ENCODE measurements around the gene GJB2.

The GJB2 gene

DNA sequence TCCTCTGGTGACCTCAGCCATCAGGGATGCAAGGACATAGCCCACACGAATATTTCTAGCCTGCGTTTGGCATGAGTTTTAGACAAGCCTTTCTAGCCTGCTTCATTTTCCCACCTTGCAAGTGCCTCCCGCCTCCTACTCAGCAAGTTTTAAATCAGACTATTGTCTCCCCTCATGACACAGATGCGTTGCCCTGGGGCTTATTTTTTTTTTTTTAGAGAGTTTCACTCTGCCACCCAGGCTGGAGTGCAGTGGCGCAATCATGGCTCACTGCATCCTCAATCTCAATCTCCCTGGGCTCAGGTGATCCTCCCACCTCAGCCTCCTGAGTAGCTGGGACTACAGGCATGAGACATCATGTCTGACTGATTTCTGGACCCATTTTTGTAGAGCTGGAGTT lies 14.6 kb downstream of the GJB2 start:
- no peak overlapping the region for H3K4me3 ChIP-seq (ENCODE audit: low read depth, low read length)
- DNase-seq (ENCODE audit: low read depth): no peak
- TF ChIP-seq POLR2A (IDR thresholded peaks at IDR 0.05; ENCODE audit: extremely low read depth, insufficient read length): no peak
- no peak for TF ChIP-seq MAX (IDR thresholded peaks at IDR 0.05; ENCODE audit: low read depth, low read length)

GRCh38 chr13:20177049-20177831 lies 15.5 kb downstream of the GJB2 start:
- no peak overlapping the region for H3K4me3 ChIP-seq (ENCODE audit: low read depth, low read length)
- TF ChIP-seq MYC (IDR thresholded peaks at IDR 0.05; ENCODE audit: low read depth, low read length) (no peak), POLR2A (IDR thresholded peaks at IDR 0.05; ENCODE audit: extremely low read depth, insufficient read length) (no peak), MAX (IDR thresholded peaks at IDR 0.05; ENCODE audit: low read depth, low read length) (no peak)
- TF ChIP-seq, protein P1, sequence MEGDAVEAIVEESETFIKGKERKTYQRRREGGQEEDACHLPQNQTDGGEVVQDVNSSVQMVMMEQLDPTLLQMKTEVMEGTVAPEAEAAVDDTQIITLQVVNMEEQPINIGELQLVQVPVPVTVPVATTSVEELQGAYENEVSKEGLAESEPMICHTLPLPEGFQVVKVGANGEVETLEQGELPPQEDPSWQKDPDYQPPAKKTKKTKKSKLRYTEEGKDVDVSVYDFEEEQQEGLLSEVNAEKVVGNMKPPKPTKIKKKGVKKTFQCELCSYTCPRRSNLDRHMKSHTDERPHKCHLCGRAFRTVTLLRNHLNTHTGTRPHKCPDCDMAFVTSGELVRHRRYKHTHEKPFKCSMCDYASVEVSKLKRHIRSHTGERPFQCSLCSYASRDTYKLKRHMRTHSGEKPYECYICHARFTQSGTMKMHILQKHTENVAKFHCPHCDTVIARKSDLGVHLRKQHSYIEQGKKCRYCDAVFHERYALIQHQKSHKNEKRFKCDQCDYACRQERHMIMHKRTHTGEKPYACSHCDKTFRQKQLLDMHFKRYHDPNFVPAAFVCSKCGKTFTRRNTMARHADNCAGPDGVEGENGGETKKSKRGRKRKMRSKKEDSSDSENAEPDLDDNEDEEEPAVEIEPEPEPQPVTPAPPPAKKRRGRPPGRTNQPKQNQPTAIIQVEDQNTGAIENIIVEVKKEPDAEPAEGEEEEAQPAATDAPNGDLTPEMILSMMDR (IDR thresholded peaks at IDR 0.05; ENCODE audit: low read depth, low read length): no peak
- no peak for DNase-seq (ENCODE audit: low read depth)

GRCh38 chr13:20175907-20176652 lies 16.7 kb downstream of the GJB2 start:
- TF ChIP-seq, protein P1 (IDR thresholded peaks at IDR 0.05; ENCODE audit: low read depth, low read length): no peak
- TF ChIP-seq MAX (IDR thresholded peaks at IDR 0.05; ENCODE audit: low read depth, low read length) (no peak), MYC (IDR thresholded peaks at IDR 0.05; ENCODE audit: low read depth, low read length) (no peak), POLR2A (IDR thresholded peaks at IDR 0.05; ENCODE audit: extremely low read depth, insufficient read length) (no peak)
- H3K4me3 ChIP-seq (ENCODE audit: low read depth, low read length): no peak overlapping the region
- no peak for DNase-seq (ENCODE audit: low read depth)

DNA sequence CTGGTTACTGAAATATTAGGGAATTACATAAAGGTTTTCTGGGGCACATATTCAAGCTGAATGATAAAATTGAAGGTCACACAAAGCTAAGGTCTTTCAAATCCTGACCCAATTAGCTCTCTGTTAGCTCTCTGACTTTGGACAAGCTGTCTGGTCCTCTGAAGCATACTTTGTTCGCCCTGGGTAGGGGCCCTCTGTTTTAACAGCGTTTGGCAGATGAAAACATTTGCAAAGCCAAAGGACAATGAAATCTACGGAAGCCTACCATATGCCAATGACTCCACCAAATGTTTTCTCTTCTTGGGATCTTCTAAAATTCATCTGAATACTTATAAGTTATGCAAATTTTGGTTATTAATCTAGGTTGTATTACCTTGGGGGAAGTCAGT lies 17.3 kb downstream of the GJB2 start:
- TF ChIP-seq MAX (IDR thresholded peaks at IDR 0.05; ENCODE audit: low read depth, low read length) (no peak), POLR2A (IDR thresholded peaks at IDR 0.05; ENCODE audit: extremely low read depth, insufficient read length) (no peak), MYC (IDR thresholded peaks at IDR 0.05; ENCODE audit: low read depth, low read length) (no peak)
- TF ChIP-seq, protein P1 (IDR thresholded peaks at IDR 0.05; ENCODE audit: low read depth, low read length): no peak
- DNase-seq (ENCODE audit: low read depth): no peak
- H3K4me3 ChIP-seq (ENCODE audit: low read depth, low read length): no peak overlapping the region

- peak overlapping the region; percentile 14 for H3K4me3 ChIP-seq (ENCODE audit: low read depth, low read length)
- TF ChIP-seq MAX (IDR thresholded peaks at IDR 0.05; ENCODE audit: low read depth, low read length): peak; percentile 74
- no peak for TF ChIP-seq MYC (IDR thresholded peaks at IDR 0.05; ENCODE audit: low read depth, low read length)
- DNase-seq (ENCODE audit: low read depth): peak; percentile 91
These were observed 17.9 kb downstream of the GJB2 start for GRCh38 chr13:20174656-20175405.

DNA sequence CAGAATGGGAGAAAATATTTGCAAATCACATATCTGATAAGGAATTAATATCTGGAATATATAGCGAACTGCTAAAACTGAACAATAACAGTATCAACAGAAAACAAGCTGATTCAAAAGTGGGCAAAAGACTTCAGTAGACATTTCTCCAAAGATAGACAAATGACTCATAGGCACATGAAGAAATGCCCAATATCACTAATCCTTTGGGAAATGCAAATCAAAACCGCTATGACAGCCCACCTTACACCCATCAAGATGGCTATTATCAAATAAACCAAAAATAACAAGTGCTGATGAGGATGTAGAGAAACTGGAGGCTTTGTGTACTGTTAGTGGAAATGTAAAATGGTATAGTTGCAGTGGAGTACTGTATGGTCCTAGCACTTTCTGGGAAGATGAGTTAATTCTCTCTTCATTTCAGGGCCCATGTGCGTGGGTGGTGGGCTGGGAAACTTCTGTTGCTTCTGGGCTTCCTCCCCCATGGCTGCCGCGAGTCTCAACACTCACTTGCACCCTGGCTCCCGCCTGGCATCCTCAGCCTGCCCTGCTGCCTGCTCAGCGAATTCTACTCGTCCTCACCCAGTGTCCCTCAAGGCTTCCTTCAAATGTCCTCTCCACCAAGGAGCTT lies 19.5 kb downstream of the GJB2 start:
- DNase-seq (ENCODE audit: low read depth): no peak
- TF ChIP-seq, protein P1 (IDR thresholded peaks at IDR 0.05; ENCODE audit: low read depth, low read length): no peak
- TF ChIP-seq MYC (IDR thresholded peaks at IDR 0.05; ENCODE audit: low read depth, low read length) (no peak), MAX (IDR thresholded peaks at IDR 0.05; ENCODE audit: low read depth, low read length) (no peak), POLR2A (IDR thresholded peaks at IDR 0.05; ENCODE audit: extremely low read depth, insufficient read length) (no peak)
- H3K4me3 ChIP-seq (ENCODE audit: low read depth, low read length): no peak overlapping the region

All from NB4 (cell line).